CD4-positive, CD25-positive, alpha-beta regulatory T cell (primary cell): ENCODE data around the gene PRUNE2. TPM values are rescaled to one million over a fixed set of nuclear protein-coding genes. Genes with fewer than 3 reads are reported as not detected.

Source experiments
- ATAC-seq, 2 donors: fragments of 150-1000 bp; cut with Tn5 transposase; one replicate each; pipeline ENCODE4 v1.10.0; 2021; ENCODE audit warnings: low read depth in 2 of 2, moderate number of reproducible peaks in 2 of 2, moderate library complexity in 1 of 2
- DNase-seq, 3 donors: peaks; one replicate each; pipeline versions ENCODE4 v3.0.0 to v3.0.0-alpha.2; 2012 to 2022; ENCODE audit warnings: mixed read lengths in 1 of 3
- H3K27ac ChIP-seq: one replicate; pipeline ENCODE4 v1.7.0; 2013; ENCODE audit warnings: mild to moderate bottlenecking, low read length; ENCODE audit not compliant: insufficient read depth, poor library complexity, severe bottlenecking
- H3K27me3 ChIP-seq: one replicate; pipeline ENCODE4 v1.7.0; 2013; ENCODE audit warnings: low read length; ENCODE audit not compliant: control insufficient read depth, insufficient read depth
- H3K36me3 ChIP-seq: one replicate; pipeline ENCODE4 v1.7.0; 2013; ENCODE audit warnings: mild to moderate bottlenecking, low read length, moderate library complexity; ENCODE audit not compliant: control insufficient read depth, insufficient read depth
- H3K4me1 ChIP-seq: 2 replicates; pipeline ENCODE4 v1.7.0; 2013; ENCODE audit warnings: mild to moderate bottlenecking, low read length; ENCODE audit not compliant: insufficient read depth, control insufficient read depth, poor library complexity, severe bottlenecking
- H3K4me3 ChIP-seq: one replicate; pipeline ENCODE4 v1.7.0; 2013; ENCODE audit warnings: low read depth, mild to moderate bottlenecking, low read length, moderate library complexity
- H3K9me3 ChIP-seq, 2 experiments: 1 replicate in 1 of 2; 2 replicates in 1 of 2; pipeline ENCODE4 v1.7.0; 2013; ENCODE audit warnings: low read length in 2 of 2, mild to moderate bottlenecking in 1 of 2, moderate library complexity in 1 of 2; ENCODE audit not compliant: control insufficient read depth in 2 of 2
- H3K27ac Mint-ChIP-seq, 3 donors: one replicate each; pipeline ENCODE4 v1.8.0; 2020 to 2022; ENCODE audit warnings: mild to moderate bottlenecking in 3 of 3, mixed read lengths in 3 of 3, moderate library complexity in 2 of 3
- H3K27me3 Mint-ChIP-seq: one replicate; pipeline ENCODE4 v1.8.0; 2022; ENCODE audit warnings: mild to moderate bottlenecking, mixed read lengths
- H3K36me3 Mint-ChIP-seq: one replicate; pipeline ENCODE4 v1.8.0; 2020; ENCODE audit warnings: mixed read lengths
- H3K4me1 Mint-ChIP-seq, 4 donors: one replicate each; pipeline ENCODE4 v1.8.0; 2020 to 2022; ENCODE audit warnings: mixed read lengths in 4 of 4, mild to moderate bottlenecking in 1 of 4
- H3K4me3 Mint-ChIP-seq, 4 donors: one replicate each; pipeline ENCODE4 v1.8.0; 2020 to 2022; ENCODE audit warnings: mild to moderate bottlenecking in 4 of 4, mixed read lengths in 4 of 4, moderate library complexity in 3 of 4
- H3K9me3 Mint-ChIP-seq, 7 donors: one replicate each; pipeline ENCODE4 v1.8.0; 2020 to 2022; ENCODE audit warnings: mixed read lengths in 7 of 7, mild to moderate bottlenecking in 3 of 7, moderate library complexity in 2 of 7
- polyA plus RNA-seq, 4 donors: library from polyadenylated mRNA; unstranded; fragments of 300-500 nt; fragmentation: Illumina TruSeq; gene quantifications; one replicate each; pipeline ENCODE4 v1.2.3, GENCODE V29; 2021
- total RNA-seq: library from RNA; stranded (reverse); gene quantifications from one replicate; pipeline ENCODE4 v1.2.3, GENCODE V29; 2022

PRUNE2 gene
- total and polyA plus RNA-seq, 5 donors from 2014 or later = 0.28 to 0.30 TPM; not detected in 3

- H3K36me3 Mint-ChIP-seq = no peaks in the 10 kb centered on the region
- peak overlapping the region in 1 of 4 donors; percentile 6 for H3K4me3 Mint-ChIP-seq
- Histone ChIP-seq H3K27ac (no peak overlapping the region), H3K4me3 (peak overlapping the region; percentile 20), H3K36me3 (no peaks in the 10 kb centered on the region), H3K27me3 (no peaks in the 10 kb centered on the region), H3K9me3 (no peaks in the 10 kb centered on the region), H3K4me1 (no peaks in the 10 kb centered on the region)
- peaks cover 5 to 13% (median 9%) of the 10 kb centered on the region in 4 donors for H3K4me1 Mint-ChIP-seq
- no peak for ATAC-seq
- DNase-seq = no peak
- no peak overlapping the region for H3K27ac Mint-ChIP-seq
- H3K27me3 Mint-ChIP-seq = peaks cover 5% of the 10 kb centered on the region
- H3K9me3 Mint-ChIP-seq = peaks cover 0 to 2% (median 0%) of the 10 kb centered on the region in 7 donors
These were observed 268.5 kb downstream of the PRUNE2 start for GRCh38 chr9:76637416-76637815.

- Mint-ChIP-seq H3K27me3 (peaks cover 7% of the 10 kb centered on the region), H3K9me3 (no peaks in the 10 kb centered on the region), H3K36me3 (no peaks in the 10 kb centered on the region), H3K4me3 (no peak overlapping the region), H3K27ac (no peak overlapping the region), H3K4me1 (peaks cover 5 to 15% (median 11%) of the 10 kb centered on the region in 4 donors)
- H3K4me3 ChIP-seq = no peak overlapping the region
- H3K4me1 ChIP-seq = peaks cover 3% of the 10 kb centered on the region
- no peak overlapping the region for H3K27ac ChIP-seq
- H3K9me3 ChIP-seq = no peaks in the 10 kb centered on the region
- DNase-seq (no peak), ATAC-seq (no peak)
- no peaks in the 10 kb centered on the region for H3K27me3 ChIP-seq
- no peaks in the 10 kb centered on the region for H3K36me3 ChIP-seq
These were observed 271.4 kb downstream of the PRUNE2 start for GRCh38 chr9:76634356-76635054.

- Histone ChIP-seq H3K27me3 (no peaks in the 10 kb centered on the region), H3K27ac (no peak overlapping the region), H3K9me3 (no peaks in the 10 kb centered on the region), H3K4me3 (no peak overlapping the region), H3K4me1 (peaks cover 4% of the 10 kb centered on the region), H3K36me3 (no peaks in the 10 kb centered on the region)
- Mint-ChIP-seq H3K9me3 (no peaks in the 10 kb centered on the region), H3K27me3 (peaks cover 10% of the 10 kb centered on the region), H3K36me3 (no peaks in the 10 kb centered on the region), H3K4me1 (peaks cover 0 to 4% (median 2%) of the 10 kb centered on the region in 4 donors), H3K27ac (no peak overlapping the region), H3K4me3 (no peak overlapping the region)
- DNase-seq (no peak), ATAC-seq (no peak)
These were observed 275.0 kb downstream of the PRUNE2 start for GRCh38 chr9:76630916-76631315.

- peaks cover 0 to 4% (median 2%) of the 10 kb centered on the region in 4 donors for H3K4me1 Mint-ChIP-seq
- no peak overlapping the region for H3K27ac Mint-ChIP-seq
- DNase-seq (peak in 1 of 3 donors; percentile 9), ATAC-seq (no peak)
- no peak overlapping the region for H3K4me3 Mint-ChIP-seq
- H3K4me1 ChIP-seq = peaks cover 4% of the 10 kb centered on the region
- H3K36me3 Mint-ChIP-seq = no peaks in the 10 kb centered on the region
- H3K27ac ChIP-seq = no peak overlapping the region
- no peaks in the 10 kb centered on the region for H3K9me3 Mint-ChIP-seq
- H3K27me3 ChIP-seq = no peaks in the 10 kb centered on the region
- peaks cover 10% of the 10 kb centered on the region for H3K27me3 Mint-ChIP-seq
- H3K4me3 ChIP-seq = no peak overlapping the region
- no peaks in the 10 kb centered on the region for H3K36me3 ChIP-seq
- H3K9me3 ChIP-seq = no peaks in the 10 kb centered on the region
These were observed 276.5 kb downstream of the PRUNE2 start for GRCh38 chr9:76629205-76629990.

GRCh38 chr9:76628155-76628554 is 277.8 kb downstream of the PRUNE2 start:
- peaks cover 0 to 4% (median 2%) of the 10 kb centered on the region in 4 donors for H3K4me1 Mint-ChIP-seq
- no peaks in the 10 kb centered on the region for H3K27me3 ChIP-seq
- H3K4me1 ChIP-seq = peaks cover 4% of the 10 kb centered on the region
- H3K9me3 ChIP-seq = no peaks in the 10 kb centered on the region
- H3K36me3 Mint-ChIP-seq = no peaks in the 10 kb centered on the region
- H3K27ac ChIP-seq = no peak overlapping the region
- DNase-seq (no peak), ATAC-seq (no peak)
- H3K27ac Mint-ChIP-seq = no peak overlapping the region
- H3K9me3 Mint-ChIP-seq = no peaks in the 10 kb centered on the region
- peaks cover 10% of the 10 kb centered on the region for H3K27me3 Mint-ChIP-seq
- no peaks in the 10 kb centered on the region for H3K36me3 ChIP-seq
- H3K4me3 ChIP-seq = no peak overlapping the region
- H3K4me3 Mint-ChIP-seq = no peak overlapping the region

- Histone ChIP-seq H3K27me3 (no peaks in the 10 kb centered on the region), H3K36me3 (no peaks in the 10 kb centered on the region), H3K9me3 (no peaks in the 10 kb centered on the region), H3K4me1 (peaks cover 4% of the 10 kb centered on the region), H3K27ac (no peak overlapping the region), H3K4me3 (no peak overlapping the region)
- DNase-seq (no peak), ATAC-seq (no peak)
- Mint-ChIP-seq H3K4me1 (peaks cover 0 to 4% (median 2%) of the 10 kb centered on the region in 4 donors), H3K36me3 (no peaks in the 10 kb centered on the region), H3K9me3 (no peaks in the 10 kb centered on the region), H3K4me3 (no peak overlapping the region), H3K27me3 (peaks cover 10% of the 10 kb centered on the region), H3K27ac (no peak overlapping the region)
These were observed 278.9 kb downstream of the PRUNE2 start for GRCh38 chr9:76626980-76627379.

- no peaks in the 10 kb centered on the region for H3K36me3 Mint-ChIP-seq
- no peaks in the 10 kb centered on the region for H3K36me3 ChIP-seq
- DNase-seq = no peak
- peaks cover 15% of the 10 kb centered on the region for H3K27me3 Mint-ChIP-seq
- H3K4me1 ChIP-seq = peaks cover 4% of the 10 kb centered on the region
- H3K4me3 Mint-ChIP-seq = no peak overlapping the region
- H3K9me3 ChIP-seq = no peaks in the 10 kb centered on the region
- H3K27me3 ChIP-seq = peaks cover 3% of the 10 kb centered on the region
- no peak overlapping the region for H3K27ac ChIP-seq
- ATAC-seq = no peak
- no peak overlapping the region for H3K4me3 ChIP-seq
- H3K27ac Mint-ChIP-seq = no peak overlapping the region
- no peaks in the 10 kb centered on the region for H3K9me3 Mint-ChIP-seq
- peaks cover 0 to 4% (median 2%) of the 10 kb centered on the region in 4 donors for H3K4me1 Mint-ChIP-seq
These were observed 279.8 kb downstream of the PRUNE2 start for GRCh38 chr9:76626141-76626540.
